ENCODE measurements around the gene ZNF263. TPM values are rescaled to one million over a fixed set of nuclear protein-coding genes. Genes with fewer than 3 reads are reported as not detected.

ZNF263 gene
- total RNA-seq, 1 experiment from 2014 or later, result 32.4 TPM

DNA sequence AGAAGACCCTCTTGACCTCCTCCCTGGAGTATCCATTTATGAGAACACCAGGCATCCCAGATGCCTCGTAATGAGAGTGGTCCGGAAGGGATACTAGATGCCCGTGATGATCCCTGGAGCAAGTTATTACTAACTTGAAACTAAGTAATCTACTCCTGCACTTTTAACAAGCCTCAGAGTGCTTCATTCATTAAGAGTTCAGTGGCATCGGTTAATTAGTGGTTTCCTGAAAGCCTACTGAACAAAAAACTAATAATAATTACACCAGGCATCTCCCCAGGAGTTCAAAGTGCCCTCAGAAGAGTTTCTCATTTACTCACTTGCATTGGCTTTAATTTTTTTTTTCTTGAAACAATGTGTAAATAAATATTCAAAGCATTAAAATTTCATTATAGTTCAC, 44.2 kb downstream of the ZNF263 start:
- Histone ChIP-seq H3K36me3 (replicated peaks; ENCODE audit: control insufficient read depth, insufficient read depth, low read length) (no peaks in the 10 kb centered on the region), H3K4me3 (ENCODE audit: insufficient read depth, low read depth, low read length) (no peak overlapping the region), H3K27me3 (ENCODE audit: control insufficient read depth, insufficient read depth, low read length) (no peaks in the 10 kb centered on the region)
- DNase-seq, result no peak

DNA sequence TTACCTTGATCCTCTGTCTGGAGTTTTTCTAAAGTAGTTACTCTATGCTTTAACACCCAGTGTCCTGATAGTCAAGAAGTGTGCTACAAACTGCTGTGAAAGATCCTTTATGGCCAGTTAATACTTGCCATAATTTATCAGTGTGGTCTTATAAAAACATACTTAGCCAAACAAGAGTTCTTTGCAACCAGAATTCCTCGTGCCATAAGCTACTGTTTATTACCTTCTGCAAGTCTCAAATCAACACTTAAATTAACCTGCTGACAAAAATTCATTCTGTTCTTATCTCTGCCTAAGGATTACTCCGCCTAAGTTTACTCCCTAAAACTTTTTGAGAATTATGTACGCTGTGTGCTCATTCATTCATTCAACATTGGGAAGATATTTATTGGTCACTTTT, 44.8 kb downstream of the ZNF263 start:
- H3K36me3 ChIP-seq (replicated peaks; ENCODE audit: control insufficient read depth, insufficient read depth, low read length), result no peaks in the 10 kb centered on the region
- no peak overlapping the region for H3K4me3 ChIP-seq (ENCODE audit: insufficient read depth, low read depth, low read length)
- DNase-seq, result no peak
- no peaks in the 10 kb centered on the region for H3K27me3 ChIP-seq (ENCODE audit: control insufficient read depth, insufficient read depth, low read length)

DNA sequence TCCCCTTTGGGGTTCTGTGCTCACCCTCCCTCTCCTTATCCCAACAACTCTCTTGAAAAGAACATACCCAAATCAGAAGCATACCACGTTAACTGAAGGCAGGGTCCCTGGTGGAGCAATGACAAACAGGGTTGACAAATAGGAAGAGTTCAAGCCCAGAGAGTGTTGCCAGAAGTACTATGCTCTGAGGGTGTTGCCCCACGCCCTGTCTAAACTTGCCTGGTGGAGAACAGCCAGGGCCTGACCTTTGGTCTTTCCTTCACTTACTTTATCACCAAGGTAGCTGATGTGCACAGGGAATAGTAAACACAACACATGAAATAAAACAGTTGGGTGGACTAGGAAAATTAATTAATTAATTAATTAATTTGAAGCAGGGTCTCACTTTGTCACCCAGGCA, 45.4 kb downstream of the ZNF263 start:
- no peaks in the 10 kb centered on the region for H3K36me3 ChIP-seq (replicated peaks; ENCODE audit: control insufficient read depth, insufficient read depth, low read length)
- DNase-seq, result no peak
- H3K27me3 ChIP-seq (ENCODE audit: control insufficient read depth, insufficient read depth, low read length), result no peaks in the 10 kb centered on the region
- no peak overlapping the region for H3K4me3 ChIP-seq (ENCODE audit: insufficient read depth, low read depth, low read length)

Other genes with a start within 250 kb of the ZNF263 start
- 0.69 and 2.0 TPM in 2 replicates for gene BICDL2, start 246.5 kb upstream of the ZNF263 start, total RNA-seq (2014; rRNA removed; shearing (Covaris generic))
- 18.4 and 18.7 TPM in 2 replicates for gene MMP25, start 236.9 kb upstream of the ZNF263 start, total RNA-seq (2014; rRNA removed; shearing (Covaris generic))
- gene IL32, start 217.9 kb upstream of the ZNF263 start, total RNA-seq (2014; rRNA removed; shearing (Covaris generic)), result 7.9 and 9.9 TPM in 2 replicates
- 217 and 238 TPM in 2 replicates for gene ZSCAN10, start 184.2 kb upstream of the ZNF263 start, total RNA-seq (2014; rRNA removed; shearing (Covaris generic))
- 40.2 and 41.2 TPM in 2 replicates for gene ZNF205, start 170.9 kb upstream of the ZNF263 start, total RNA-seq (2014; rRNA removed; shearing (Covaris generic))
- gene ZNF213, start 148.5 kb upstream of the ZNF263 start, total RNA-seq (2014; rRNA removed; shearing (Covaris generic)), result 5.5 and 6.3 TPM in 2 replicates
- gene OR1F1, start 95.3 kb upstream of the ZNF263 start, total RNA-seq (2014; rRNA removed; shearing (Covaris generic)), result not detected in 2 replicates
- gene ZNF200, start 48.3 kb upstream of the ZNF263 start, total RNA-seq (2014; rRNA removed; shearing (Covaris generic)), result 9.1 and 13.1 TPM in 2 replicates
- gene MEFV, start 26.9 kb upstream of the ZNF263 start, total RNA-seq (2014; rRNA removed; shearing (Covaris generic)), result 0.14 TPM in 1 of 2 replicates, not detected in the other
- gene TIGD7, start 21.9 kb downstream of the ZNF263 start, total RNA-seq (2014; rRNA removed; shearing (Covaris generic)), result 2.1 and 5.5 TPM in 2 replicates
- gene ZNF75A, start 22.0 kb downstream of the ZNF263 start, total RNA-seq (2014; rRNA removed; shearing (Covaris generic)), result 12.1 and 14.9 TPM in 2 replicates
- gene OR2C1, start 72.4 kb downstream of the ZNF263 start, total RNA-seq (2014; rRNA removed; shearing (Covaris generic)), result not detected in 2 replicates
- 19.5 and 19.9 TPM in 2 replicates for gene ZSCAN32, start 117.5 kb downstream of the ZNF263 start, total RNA-seq (2014; rRNA removed; shearing (Covaris generic))
- gene ZNF174, start 117.7 kb downstream of the ZNF263 start, total RNA-seq (2014; rRNA removed; shearing (Covaris generic)), result 11.6 and 12.4 TPM in 2 replicates
- gene ZNF597, start 160.0 kb downstream of the ZNF263 start, total RNA-seq (2014; rRNA removed; shearing (Covaris generic)), result 1.5 and 1.9 TPM in 2 replicates
- 11.0 and 12.6 TPM in 2 replicates for gene NAA60, start 160.2 kb downstream of the ZNF263 start, total RNA-seq (2014; rRNA removed; shearing (Covaris generic))
- not detected in 2 replicates for gene C16orf90, start 212.0 kb downstream of the ZNF263 start, total RNA-seq (2014; rRNA removed; shearing (Covaris generic))
- gene CLUAP1, start 217.5 kb downstream of the ZNF263 start, total RNA-seq (2014; rRNA removed; shearing (Covaris generic)), result 8.5 and 11.9 TPM in 2 replicates

Measured in H7 (cell line).